B cell (primary cell): ENCODE data around the gene RNASET2. TPM values are rescaled to one million over a fixed set of nuclear protein-coding genes. Genes with fewer than 3 reads are reported as not detected.

Experiments used
- ATAC-seq: fragments of 200-7000 bp; cut with Tn5 transposase; one replicate; pipeline ENCODE4 v1.10.0; 2021; ENCODE audit warnings: low read depth, mild to moderate bottlenecking, moderate number of reproducible peaks, moderate library complexity
- CTCF ChIA-PET: fragments of 350-600 bp; sonication (Branson Sonifier 250); formaldehyde crosslinking; loops from one replicate; lab custom pipeline; 2021; ENCODE audit warnings: antibody characterized with exemption, inconsistent platforms; lab: Charles Lee
- POLR2A ChIA-PET: fragments of 350-600 bp; sonication (Branson Sonifier 250); formaldehyde crosslinking; loops from one replicate; lab custom pipeline; 2021; ENCODE audit warnings: antibody characterized with exemption; lab: Charles Lee
- DNase-seq: peaks from one replicate; pipeline ENCODE4 v3.0.0; 2013
- H2AFZ ChIP-seq: 2 replicates; pipeline ENCODE4 v1.6.1; 2012; ENCODE audit warnings: mild to moderate bottlenecking, low read depth, low read length; ENCODE audit not compliant: insufficient read depth, poor library complexity, severe bottlenecking
- H3K27ac ChIP-seq, 2 donors: 1 replicate in 1 of 2; 2 replicates in 1 of 2; pipeline ENCODE4 v1.5.1; 2012 to 2013; ENCODE audit warnings: low read length in 2 of 2, mild to moderate bottlenecking in 2 of 2, moderate library complexity in 1 of 2
- H3K27me3 ChIP-seq, 4 experiments: fragments of 200-600 bp in 1 of 4; sonication (generic) in 1 of 4; replicated peaks in 1 of 4; 1 replicate in 2 of 4; 2 replicates in 2 of 4; pipeline versions ENCODE4 v1.6.1 to v1.7.0; 2013 to 2016; ENCODE audit warnings: low read length in 3 of 4, mild to moderate bottlenecking in 2 of 4, mixed read lengths in 1 of 4, moderate library complexity in 1 of 4; ENCODE audit not compliant: insufficient read depth in 4 of 4, control insufficient read depth in 3 of 4; ENCODE audit errors: control extremely low read depth in 1 of 4
- H3K36me3 ChIP-seq, 2 experiments: replicated peaks in 1 of 2; 1 replicate in 1 of 2; 2 replicates in 1 of 2; pipeline versions ENCODE4 v1.6.1 to v1.7.1; 2013; ENCODE audit warnings: low read length in 1 of 2; ENCODE audit not compliant: insufficient read depth in 2 of 2, control insufficient read depth in 1 of 2; ENCODE audit errors: control extremely low read depth in 1 of 2, extremely low read depth in 1 of 2
- H3K4me1 ChIP-seq, 2 donors: fragments of 200-600 bp in 1 of 2; sonication (generic) in 1 of 2; 1 replicate in 1 of 2; 2 replicates in 1 of 2; pipeline versions ENCODE4 v1.5.1 to v1.6.1; 2013 to 2017; ENCODE audit warnings: low read length in 2 of 2; ENCODE audit not compliant: control insufficient read depth in 2 of 2, insufficient read depth in 2 of 2
- H3K4me2 ChIP-seq: replicated peaks from 2 replicates; pipeline ENCODE3; 2012; ENCODE audit warnings: mild to moderate bottlenecking, low read depth, low read length; ENCODE audit not compliant: poor library complexity, severe bottlenecking
- H3K4me3 ChIP-seq, 5 experiments: fragments of 200-600 bp in 1 of 5; sonication (generic) in 1 of 5; 1 replicate in 3 of 5; 2 replicates in 2 of 5; pipeline versions ENCODE4 v1.5.1 to v1.7.0; 2011 to 2016; ENCODE audit warnings: low read length in 4 of 5, mild to moderate bottlenecking in 4 of 5, low read depth in 2 of 5, control low read depth in 1 of 5, moderate library complexity in 1 of 5; ENCODE audit not compliant: insufficient read depth in 1 of 5; ENCODE audit errors: control extremely low read depth in 1 of 5, extremely low read depth in 1 of 5
- H3K79me2 ChIP-seq: fragments of 200-600 bp; sonication (generic); one replicate; pipeline ENCODE4 v1.6.0; 2016; ENCODE audit warnings: low read length; ENCODE audit not compliant: control insufficient read depth, insufficient read depth
- H3K9ac ChIP-seq: fragments of 200-600 bp; sonication (generic); 2 replicates; pipeline ENCODE4 v1.6.1; 2017; ENCODE audit warnings: mild to moderate bottlenecking, low read length, moderate library complexity
- H3K9me3 ChIP-seq, 3 donors: one replicate each; pipeline versions ENCODE4 v1.6.1 to v1.7.1; 2013; ENCODE audit warnings: low read length in 2 of 3; ENCODE audit not compliant: control insufficient read depth in 2 of 3, insufficient read depth in 1 of 3; ENCODE audit errors: control extremely low read depth in 1 of 3
- H4K20me1 ChIP-seq: 2 replicates; pipeline ENCODE4 v1.6.0; 2012; ENCODE audit warnings: mild to moderate bottlenecking, low read length; ENCODE audit not compliant: insufficient read depth, control insufficient read depth, poor library complexity, severe bottlenecking
- H3K27ac Mint-ChIP-seq: one replicate; pipeline ENCODE4 v1.8.0; 2021; ENCODE audit warnings: mixed read lengths
- H3K27me3 Mint-ChIP-seq: one replicate; pipeline ENCODE4 v1.8.0; 2021; ENCODE audit warnings: mixed read lengths
- H3K4me1 Mint-ChIP-seq: one replicate; pipeline ENCODE4 v1.8.0; 2021; ENCODE audit warnings: mixed read lengths
- H3K4me3 Mint-ChIP-seq: one replicate; pipeline ENCODE4 v1.8.0; 2021; ENCODE audit warnings: mixed read lengths
- H3K9me3 Mint-ChIP-seq: one replicate; pipeline ENCODE4 v1.8.0; 2022; ENCODE audit warnings: mixed read lengths; ENCODE audit not compliant: insufficient read depth
- CTCF ChIP-seq: fragments of 200-600 bp; IDR thresholded peaks from one replicate; pipeline ENCODE4 v1.8.0; 2022; ENCODE audit warnings: antibody characterized with exemption, mild to moderate bottlenecking
- EZH2 ChIP-seq: IDR thresholded peaks from 2 replicates; pipeline ENCODE4 v1.6.1; 2012; ENCODE audit warnings: borderline replicate concordance, low read depth, mild to moderate bottlenecking, moderate library complexity, low read length; ENCODE audit not compliant: insufficient read depth, poor library complexity, severe bottlenecking
- WGBS: methylation state at CpG from one replicate; pipeline ENCODE4 v1.1.5; 2013; ENCODE audit warnings: missing lambda C conversion rate; ENCODE audit not compliant: insufficient coverage; 5-methylcytosine and 5-hydroxymethylcytosine counted together
- intact Hi-C: fragments of 100-400 bp; cut with micrococcal nuclease; formaldehyde crosslinking; loops from one replicate; pipeline ENCODE4 v1.10.0; 2022
- polyA plus RNA-seq: library from polyadenylated mRNA; depleted of rRNA; stranded (reverse); fragments of >200 nt; gene quantifications from 2 replicates; pipeline ENCODE4 v1.2.3, GENCODE V29; 2012
- total RNA-seq, 2 donors: library from RNA; stranded (reverse); fragments of 120-200 nt in 1 of 2; gene quantifications; 1 replicate in 1 of 2; 2 replicates in 1 of 2; pipeline versions ENCODE4 v1.2.3 to v1.2.4, GENCODE V29; 2013 to 2022

The RNASET2 gene
- total and polyA plus RNA-seq, 2 donors (not counting 1 experiment from before 2014, with no cell fraction given), result 293 to 330 TPM

- Mint-ChIP-seq H3K27me3 (no peaks in the 10 kb centered on the region), H3K27ac (no peak overlapping the region), H3K4me1 (peaks cover 7% of the 10 kb centered on the region), H3K9me3 (no peaks in the 10 kb centered on the region), H3K4me3 (no peak overlapping the region)
- Histone ChIP-seq H3K27ac (no peak overlapping the region), H3K79me2 (peaks cover 35% of the 10 kb centered on the region), H3K9me3 (no peaks in the 10 kb centered on the region), H2AFZ (no peak overlapping the region), H3K36me3 (no peaks in the 10 kb centered on the region), H4K20me1 (no peaks in the 10 kb centered on the region), H3K4me3 (no peak overlapping the region), H3K4me1 (no peaks in the 10 kb centered on the region), H3K9ac (no peak overlapping the region), H3K4me2 (no peak overlapping the region), H3K27me3 (no peaks in the 10 kb centered on the region)
- intact Hi-C loops, result loop anchor here (1.0 to 5.0 kb wide), 5 partner anchors 37 to 299 kb away; no protein-coding TSS in a partner anchor
- DNase-seq (no peak), ATAC-seq (no peak)
- TF ChIP-seq CTCF (no peak), EZH2 (no peak)
- ChIA-PET POLR2A (interaction anchor here (1.3 kb wide), 2 partner anchors 32 to 126 kb away, joined by 3 to 4 read pairs; partner anchors contain the start of gene RNASET2), CTCF (interaction anchor here (0.9 to 8.7 kb wide), 40 partner anchors 10 to 532 kb away, joined by 3 to 130 read pairs (median 6); partner anchors contain the start of genes CEP43 and RNASET2)
- 100% methylated on average over 1 of the region's 3 CpGs for WGBS
Measured at GRCh38 chr6:166988674-166989201, 32.4 kb upstream of the RNASET2 start.

GRCh38 chr6:166987930-166988329, 31.6 kb upstream of the RNASET2 start:
- no peak overlapping the region for H3K4me2 ChIP-seq
- ChIA-PET CTCF (interaction anchor here (1.1 to 8.7 kb wide), 22 partner anchors 12 to 531 kb away, joined by 3 to 130 read pairs (median 12); partner anchors contain the start of genes CEP43 and RNASET2), POLR2A (interaction anchor here (1.3 kb wide), 1 partner anchor 31 kb away, joined by 4 read pairs; the partner anchor contains the start of gene RNASET2)
- no peaks in the 10 kb centered on the region for H3K9me3 ChIP-seq
- ATAC-seq (no peak), DNase-seq (no peak)
- no peaks in the 10 kb centered on the region for H3K27me3 ChIP-seq
- H3K4me3 Mint-ChIP-seq, result no peak overlapping the region
- no peaks in the 10 kb centered on the region for H3K36me3 ChIP-seq
- H3K27ac ChIP-seq, result no peak overlapping the region
- intact Hi-C loops, result loop anchor here (5.0 kb wide), 1 partner anchor 299 kb away; no protein-coding TSS in a partner anchor
- TF ChIP-seq EZH2, result no peak
- TF ChIP-seq CTCF, result no peak
- H3K9ac ChIP-seq, result no peak overlapping the region
- no peak overlapping the region for H2AFZ ChIP-seq
- H3K4me1 ChIP-seq, result no peaks in the 10 kb centered on the region
- H3K79me2 ChIP-seq, result peaks cover 31% of the 10 kb centered on the region
- no peaks in the 10 kb centered on the region for H3K9me3 Mint-ChIP-seq
- H4K20me1 ChIP-seq, result no peaks in the 10 kb centered on the region
- H3K4me3 ChIP-seq, result no peak overlapping the region
- H3K4me1 Mint-ChIP-seq, result peaks cover 7% of the 10 kb centered on the region
- 90% methylated on average over 2 of the region's 3 CpGs for WGBS
- no peaks in the 10 kb centered on the region for H3K27me3 Mint-ChIP-seq
- H3K27ac Mint-ChIP-seq, result no peak overlapping the region
